Spinal cord (tissue), 10 donors: Measurements from ENCODE around the gene FAM162A. TPM values are rescaled to one million over a fixed set of nuclear protein-coding genes. Genes with fewer than 3 reads are reported as not detected.
"Not testable (repeated sequence)": the region's sequence is repeated elsewhere in the genome, so short reads cannot be mapped to it uniquely, and the experiment has no call there.

ENCODE experiments used
- DNase-seq, 6 donors: peaks; one replicate each; pipeline versions ENCODE4 v3.0.0 to v3.0.0-alpha.2; 2013 to 2015; ENCODE audit warnings: low spot score in 6 of 6, low read depth in 4 of 6
- H3K27ac ChIP-seq: one replicate; pipeline ENCODE4 v1.5.1; 2013; ENCODE audit warnings: low read depth, low read length, control low read depth
- H3K27me3 ChIP-seq: one replicate; pipeline ENCODE4 v1.6.1; 2013; ENCODE audit warnings: low read length; ENCODE audit not compliant: control insufficient read depth, insufficient read depth
- H3K36me3 ChIP-seq: one replicate; pipeline ENCODE4 v1.6.1; 2013; ENCODE audit warnings: low read length; ENCODE audit not compliant: control insufficient read depth, insufficient read depth
- H3K4me1 ChIP-seq: one replicate; pipeline ENCODE4 v1.6.1; 2013; ENCODE audit warnings: low read length; ENCODE audit not compliant: control insufficient read depth, insufficient read depth
- H3K4me3 ChIP-seq: one replicate; pipeline ENCODE4 v1.5.1; 2013; ENCODE audit warnings: low read depth, low read length, control low read depth
- H3K9me3 ChIP-seq: one replicate; pipeline ENCODE4 v1.6.1; 2013; ENCODE audit warnings: low read length; ENCODE audit not compliant: control insufficient read depth, insufficient read depth
- WGBS: methylation state at CpG from one replicate; pipeline ENCODE4 v1.1.5; 2013; ENCODE audit warnings: missing lambda C conversion rate; ENCODE audit not compliant: insufficient coverage; 5-methylcytosine and 5-hydroxymethylcytosine counted together
- polyA plus RNA-seq, 2 donors: library from polyadenylated mRNA; unstranded; fragments of 120-200 nt; gene quantifications; one replicate each; pipeline ENCODE4 v1.2.1, GENCODE V29; 2013; ENCODE audit not compliant: insufficient read length in 2 of 2
- total RNA-seq, 2 donors: library from RNA; depleted of rRNA in 1 of 2; stranded (reverse); fragments of 120-200 nt in 1 of 2; fragments of >200 nt in 1 of 2; gene quantifications; one replicate each; pipeline versions ENCODE4 v1.2.3 to v1.2.4, GENCODE V29; 2013 to 2014
- donor health status: healthy.

Gene FAM162A
- total and polyA plus RNA-seq, 4 donors, result 22.2 to 52.3 (median 40.2) TPM

GRCh38 chr3:122435950-122436349, 52.0 kb downstream of the FAM162A start:
- Histone ChIP-seq H3K9me3 (no peaks in the 10 kb centered on the region), H3K4me1 (no peaks in the 10 kb centered on the region), H3K4me3 (no peak overlapping the region), H3K36me3 (peaks cover 25% of the 10 kb centered on the region), H3K27ac (no peak overlapping the region), H3K27me3 (no peaks in the 10 kb centered on the region)
- WGBS, result 90% methylated on average over 4 of the region's 9 CpGs
- no peak for DNase-seq

GRCh38 chr3:122443090-122443489, 59.1 kb downstream of the FAM162A start:
- no peak for DNase-seq
- Histone ChIP-seq H3K27ac (no peak overlapping the region), H3K4me3 (no peak overlapping the region), H3K36me3 (peaks cover 19% of the 10 kb centered on the region), H3K9me3 (no peaks in the 10 kb centered on the region), H3K27me3 (no peaks in the 10 kb centered on the region), H3K4me1 (no peaks in the 10 kb centered on the region)
- 81% methylated on average over 8 of the region's 10 CpGs for WGBS

GRCh38 chr3:122443762-122444490, 59.9 kb downstream of the FAM162A start:
- not testable (repeated sequence) for H3K4me1 ChIP-seq, H3K9me3 ChIP-seq, H3K27ac ChIP-seq, H3K27me3 ChIP-seq, DNase-seq, H3K4me3 ChIP-seq
- WGBS, result 95% methylated on average over 5 of the region's 11 CpGs
- H3K36me3 ChIP-seq, result peaks cover 15% of the 10 kb centered on the region

GRCh38 chr3:122444491-122444887, 60.5 kb downstream of the FAM162A start:
- DNase-seq, H3K27ac ChIP-seq, H3K9me3 ChIP-seq, H3K4me1 ChIP-seq, H3K27me3 ChIP-seq, H3K4me3 ChIP-seq: not testable (repeated sequence)
- peaks cover 12% of the 10 kb centered on the region for H3K36me3 ChIP-seq
- WGBS, result 100% methylated on average over 3 of the region's 5 CpGs

- H3K36me3 ChIP-seq, result peaks cover 12% of the 10 kb centered on the region
- not testable (repeated sequence) for H3K27ac ChIP-seq, H3K27me3 ChIP-seq, DNase-seq, H3K9me3 ChIP-seq, H3K4me3 ChIP-seq, H3K4me1 ChIP-seq
- WGBS, result 100% methylated on average over 2 of the region's 6 CpGs
These were observed 64.2 kb downstream of the FAM162A start for GRCh38 chr3:122448218-122448617.

GRCh38 chr3:122451371-122451770, 67.4 kb downstream of the FAM162A start:
- no peak for DNase-seq
- Histone ChIP-seq H3K27me3 (no peaks in the 10 kb centered on the region), H3K27ac (no peak overlapping the region), H3K4me1 (no peaks in the 10 kb centered on the region), H3K9me3 (no peaks in the 10 kb centered on the region), H3K36me3 (peaks cover 17% of the 10 kb centered on the region), H3K4me3 (no peak overlapping the region)
- no CpG with 5 or more reads among the region's 3 CpGs for WGBS

- no peak for DNase-seq
These were observed 72.1 kb downstream of the FAM162A start for GRCh38 chr3:122456074-122456473.

GRCh38 chr3:122457706-122458105, 73.7 kb downstream of the FAM162A start:
- DNase-seq, result no peak
- Histone ChIP-seq H3K4me3 (no peak overlapping the region), H3K4me1 (no peaks in the 10 kb centered on the region), H3K27me3 (no peaks in the 10 kb centered on the region), H3K9me3 (no peaks in the 10 kb centered on the region), H3K27ac (no peak overlapping the region), H3K36me3 (peaks cover 14% of the 10 kb centered on the region)
- 100% methylated on average over 2 of the region's 2 CpGs for WGBS

More at GRCh38 chr3:122456074-122456473, 72.1 kb downstream of the FAM162A start:
- Histone ChIP-seq H3K4me3 (no peak overlapping the region), H3K27ac (no peak overlapping the region), H3K36me3 (peaks cover 19% of the 10 kb centered on the region), H3K27me3 (no peaks in the 10 kb centered on the region), H3K9me3 (no peaks in the 10 kb centered on the region), H3K4me1 (no peaks in the 10 kb centered on the region)

- no peak overlapping the region for H3K27ac ChIP-seq
These were observed 75.0 kb downstream of the FAM162A start for GRCh38 chr3:122458992-122459391.

GRCh38 chr3:122461806-122462205, 77.8 kb downstream of the FAM162A start:
- no peaks in the 10 kb centered on the region for H3K4me1 ChIP-seq
- H3K4me3 ChIP-seq, result no peak overlapping the region
- no peaks in the 10 kb centered on the region for H3K9me3 ChIP-seq
- DNase-seq, result no peak
- WGBS, result no CpG with 5 or more reads among the region's 3 CpGs
- H3K27me3 ChIP-seq, result no peaks in the 10 kb centered on the region
- H3K27ac ChIP-seq, result no peak overlapping the region
- peaks cover 9% of the 10 kb centered on the region for H3K36me3 ChIP-seq

More at GRCh38 chr3:122458992-122459391, 75.0 kb downstream of the FAM162A start:
- no CpG with 5 or more reads among the region's 4 CpGs for WGBS
- Histone ChIP-seq H3K4me1 (no peaks in the 10 kb centered on the region), H3K4me3 (no peak overlapping the region), H3K27me3 (no peaks in the 10 kb centered on the region), H3K9me3 (no peaks in the 10 kb centered on the region), H3K36me3 (peaks cover 11% of the 10 kb centered on the region)
- DNase-seq, result peak in 5 of 6 donors; percentile 4 to 77 (median 17)
